IPS-NIHi7 (cell line): ENCODE data around the gene MED17.

Source experiments
- DNase-seq: peaks from one replicate; pipeline ENCODE4 v3.0.0; 2012; ENCODE audit warnings: mixed read lengths; ENCODE audit errors: extremely low spot score

Gene MED17

DNA sequence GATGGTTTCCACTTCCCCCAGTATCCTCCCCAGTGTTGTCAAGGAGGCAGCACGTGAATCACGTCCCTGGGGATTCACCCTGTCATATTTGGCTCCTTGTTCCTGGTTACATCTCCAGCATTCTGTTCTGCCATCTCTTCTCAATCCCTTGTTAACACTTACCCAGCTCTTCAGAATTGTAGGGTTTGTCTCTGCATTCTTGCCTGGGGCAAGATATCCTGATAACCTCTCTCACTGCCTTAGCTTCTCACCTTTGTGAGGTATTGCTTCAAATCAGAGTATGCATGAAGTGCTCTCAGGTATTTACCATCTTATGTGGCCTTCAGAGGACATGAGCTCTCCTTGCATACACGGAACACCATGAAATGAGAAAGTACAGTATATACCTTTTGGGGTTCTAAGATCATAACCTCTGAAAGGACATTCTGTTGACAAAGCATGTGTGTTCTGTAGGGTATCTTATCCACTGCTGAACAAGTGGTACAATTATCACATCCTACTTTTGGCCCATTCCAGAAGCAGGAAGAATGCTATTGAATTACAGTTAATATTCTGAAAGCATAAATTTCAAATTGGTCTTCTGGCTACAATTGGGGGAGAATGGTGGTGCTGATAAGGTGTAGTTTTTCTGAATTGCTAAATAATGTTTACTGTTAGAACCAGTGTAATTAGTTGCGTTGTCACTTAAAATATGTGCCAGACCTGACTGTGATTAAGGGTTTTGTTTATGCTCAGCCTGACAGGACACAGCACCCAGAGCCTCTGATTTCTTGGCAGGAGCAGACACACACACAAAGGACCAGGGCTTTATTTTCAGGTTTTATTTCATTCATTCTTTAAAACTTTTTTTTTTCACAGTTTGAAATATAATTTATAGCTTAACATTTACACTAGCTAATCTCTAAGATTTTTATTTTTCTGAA lies 33.6 kb downstream of the MED17 start:
- DNase-seq: no peak

- no peak for DNase-seq
Observed at GRCh38 chr11:93819966-93820695, 36.0 kb downstream of the MED17 start.

DNA sequence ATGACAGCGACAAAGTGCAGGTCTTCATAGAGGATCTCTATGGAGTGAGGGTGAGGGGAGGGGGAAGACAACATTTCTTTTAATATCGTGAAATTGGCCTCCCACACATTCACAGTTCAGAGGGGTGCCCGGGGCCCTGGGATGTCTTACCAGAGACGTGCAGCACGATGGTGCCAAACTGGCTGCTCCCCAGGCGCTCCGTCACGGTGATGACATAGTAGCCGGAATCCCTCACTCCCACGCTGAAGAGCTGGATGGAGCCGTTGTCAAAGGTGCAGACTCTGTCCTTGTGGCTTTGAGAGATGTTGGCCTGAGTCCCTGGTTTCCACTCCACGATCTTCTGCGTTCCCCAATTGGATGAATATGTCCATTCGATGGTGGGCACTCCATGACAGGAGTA lies 36.8 kb downstream of the MED17 start:
- DNase-seq: no peak

- no peak for DNase-seq
Observed at GRCh38 chr11:93821617-93822016, 37.5 kb downstream of the MED17 start.

GRCh38 chr11:93822359-93822758 lies 38.3 kb downstream of the MED17 start:
- no peak for DNase-seq

DNA sequence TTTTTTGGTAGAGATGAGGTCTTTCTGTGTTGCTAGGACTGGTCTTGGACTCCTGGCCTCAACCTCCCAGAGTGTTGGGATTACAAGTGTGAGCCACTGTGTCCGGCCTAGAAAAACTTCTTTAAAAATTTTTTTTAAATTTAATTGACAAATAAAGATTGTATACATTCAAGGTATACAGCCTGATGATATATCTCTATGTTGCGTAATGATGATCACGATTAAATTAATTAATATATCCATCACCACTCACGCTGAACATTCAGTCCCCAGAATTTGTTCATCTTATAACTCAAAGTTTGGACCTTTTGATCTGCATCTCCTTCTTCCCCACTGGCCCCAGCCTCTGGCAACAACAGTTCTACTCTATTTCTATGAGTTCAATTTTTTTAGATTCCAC lies 39.1 kb downstream of the MED17 start:
- no peak for DNase-seq

DNA sequence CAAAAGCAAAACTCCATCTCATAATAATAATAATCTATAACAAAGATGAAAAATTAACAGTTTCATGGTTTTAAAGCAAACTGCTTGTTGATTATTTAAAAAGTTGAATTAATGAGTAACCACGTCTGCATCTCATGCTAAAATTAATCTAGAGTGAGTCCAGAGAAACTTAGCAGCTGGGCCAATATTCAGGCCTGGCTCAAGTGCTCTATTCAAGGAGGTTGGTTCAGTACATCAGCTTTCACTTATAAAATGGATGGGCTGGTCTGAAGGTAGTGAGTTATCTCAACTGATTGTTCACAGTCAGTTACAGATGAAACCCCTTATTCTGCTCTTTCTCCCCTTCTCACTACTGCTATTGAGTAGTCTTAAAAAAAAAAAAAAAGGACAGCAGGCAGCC lies 43.3 kb downstream of the MED17 start:
- no peak for DNase-seq

GRCh38 chr11:93829598-93829997 lies 45.5 kb downstream of the MED17 start:
- peak; percentile 9 for DNase-seq

- DNase-seq: no peak
Observed at GRCh38 chr11:93831343-93832127, 47.5 kb downstream of the MED17 start.

DNA sequence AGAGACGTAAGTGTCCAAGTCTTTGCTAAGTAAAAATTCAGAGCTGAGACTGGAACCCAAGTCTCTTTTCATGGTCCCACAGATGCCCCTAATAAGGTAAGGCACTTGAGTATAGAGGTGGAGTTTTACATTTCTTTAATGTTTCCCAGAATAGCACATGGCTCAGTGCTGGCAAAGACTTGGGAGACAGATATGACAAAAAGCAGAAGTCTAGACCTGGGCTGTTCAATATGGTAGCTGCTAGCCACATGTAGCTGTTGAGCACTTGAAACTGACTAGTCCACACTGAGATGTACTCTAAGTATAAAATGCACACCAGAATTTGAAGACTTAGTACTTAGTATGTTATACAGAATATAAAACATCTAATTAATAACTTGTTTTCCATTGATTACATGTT lies 48.7 kb downstream of the MED17 start:
- no peak for DNase-seq

DNA sequence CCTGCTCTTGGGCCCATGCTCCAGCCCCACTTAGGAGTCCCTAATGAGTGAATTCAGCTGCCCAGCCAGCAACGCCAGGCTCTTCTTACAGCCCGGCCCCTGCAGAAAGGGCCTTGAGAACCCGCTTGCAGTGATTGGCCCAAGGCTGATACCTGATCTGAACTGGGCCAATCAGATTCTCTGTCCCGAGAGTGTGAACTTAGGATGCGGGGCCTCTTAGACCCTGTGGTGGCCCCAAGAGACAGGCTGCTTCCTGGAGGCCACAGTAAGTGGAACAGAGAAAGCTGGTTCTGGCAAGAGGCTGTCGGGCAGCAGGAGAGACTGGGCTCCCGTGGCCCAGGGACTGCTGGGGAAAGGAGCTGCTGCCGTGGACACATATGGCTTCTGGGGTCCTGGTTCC lies 54.9 kb downstream of the MED17 start:
- no peak for DNase-seq

- no peak for DNase-seq
Observed at GRCh38 chr11:93840180-93840579, 56.1 kb downstream of the MED17 start.

- DNase-seq: no peak
Observed at GRCh38 chr11:93840981-93841380, 56.9 kb downstream of the MED17 start.

GRCh38 chr11:93841446-93841845 lies 57.4 kb downstream of the MED17 start:
- DNase-seq: no peak

GRCh38 chr11:93842034-93842433 lies 58.0 kb downstream of the MED17 start:
- DNase-seq: no peak

GRCh38 chr11:93842461-93842860 lies 58.4 kb downstream of the MED17 start:
- DNase-seq: no peak

GRCh38 chr11:93843906-93844305 lies 59.8 kb downstream of the MED17 start:
- no peak for DNase-seq

DNA sequence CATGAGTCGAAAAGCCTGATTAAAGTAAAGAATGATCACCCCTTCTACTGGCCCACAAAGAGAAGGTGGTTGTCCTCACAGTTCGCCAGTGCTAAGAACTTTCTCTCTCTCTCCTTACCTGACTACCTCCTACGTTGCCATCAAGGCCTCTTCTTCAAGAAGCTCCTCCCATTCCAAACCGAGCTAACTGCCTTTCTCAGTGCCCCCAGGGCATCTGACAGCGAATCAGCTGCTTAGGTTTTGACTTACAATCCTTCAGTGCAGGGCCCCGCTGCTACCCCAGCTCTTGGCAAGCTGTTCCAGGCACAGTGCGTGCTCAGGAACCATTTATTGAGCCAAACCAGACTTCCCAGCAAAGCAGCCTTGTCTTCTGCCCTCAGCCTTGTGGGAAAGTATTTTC lies 60.5 kb downstream of the MED17 start:
- peak; percentile 58 for DNase-seq

DNA sequence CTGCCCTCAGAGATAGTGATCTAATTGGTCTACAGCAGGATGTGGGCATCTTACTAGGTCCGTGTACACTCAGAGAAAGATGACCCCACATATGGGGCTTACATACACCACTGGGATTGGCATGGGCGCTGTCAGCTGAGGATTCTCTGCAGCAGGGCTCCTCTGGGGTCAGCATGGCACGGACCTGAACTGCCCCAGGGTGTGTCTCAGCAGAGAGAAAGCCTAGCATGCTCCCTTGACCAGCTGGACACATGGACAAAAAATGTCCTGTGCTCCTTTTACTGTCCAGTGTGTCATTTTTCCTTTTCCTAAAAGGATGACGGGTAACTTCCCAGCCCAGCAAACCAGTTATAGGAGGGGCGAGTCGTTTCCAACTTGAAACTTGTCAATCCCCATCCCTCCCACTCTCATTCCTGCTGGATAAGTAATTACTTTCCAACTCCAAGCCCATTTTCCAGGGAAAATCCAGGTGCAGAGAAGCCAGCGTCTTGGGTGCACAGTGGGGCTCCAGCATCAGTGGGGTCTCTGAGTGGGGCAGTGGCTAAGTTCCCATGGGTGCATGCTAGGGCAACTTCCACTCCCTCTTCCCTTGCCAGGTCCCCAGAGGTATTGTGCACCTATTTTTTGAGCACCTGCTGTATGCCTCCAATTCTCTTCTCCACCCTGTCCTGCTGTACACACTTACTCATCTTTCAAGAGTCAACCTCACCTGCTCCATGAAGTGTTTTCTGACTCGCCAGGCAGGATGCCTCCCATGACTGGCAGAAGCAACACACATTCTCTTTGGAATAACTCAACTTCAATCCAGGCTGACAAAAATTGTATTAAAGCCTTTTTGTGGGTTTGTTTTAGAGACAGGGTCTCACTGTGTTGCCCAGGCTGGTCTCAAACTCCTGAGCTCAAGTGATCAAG lies 61.4 kb downstream of the MED17 start:
- no peak for DNase-seq

- no peak for DNase-seq
Observed at GRCh38 chr11:93846411-93846810, 62.3 kb downstream of the MED17 start.

DNA sequence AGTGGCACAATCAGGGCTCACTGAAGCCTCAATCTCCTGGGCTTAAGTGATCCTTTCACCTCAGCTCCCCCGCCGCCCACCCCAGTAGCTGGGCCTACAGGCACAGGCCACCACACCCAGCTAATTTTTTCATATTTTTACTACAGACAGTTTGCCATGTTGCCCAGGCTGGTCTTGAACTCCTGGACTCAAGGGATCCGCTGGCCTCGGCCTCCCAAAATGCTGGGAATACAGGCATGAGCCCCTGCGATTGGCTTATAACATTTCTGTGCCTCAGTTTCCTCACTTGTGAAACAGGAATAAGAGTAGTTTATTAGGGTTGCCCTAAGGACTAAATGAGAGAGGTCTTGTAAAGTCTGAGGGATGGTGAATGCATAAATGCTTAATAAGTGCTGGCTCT lies 65.1 kb downstream of the MED17 start:
- DNase-seq: no peak
